Measurements from ENCODE around the gene ENTPD2.

ENTPD2 gene

GRCh38 chr9:137080260-137081122, 26.6 kb upstream of the ENTPD2 start:
- DNase-seq, result no peak

GRCh38 chr9:137079401-137079787, 25.5 kb upstream of the ENTPD2 start:
- peak; percentile 32 for DNase-seq

GRCh38 chr9:137078701-137079400, 25.0 kb upstream of the ENTPD2 start:
- DNase-seq, result peak; percentile 49

- DNase-seq, result peak; percentile 49
Measured at GRCh38 chr9:137077758-137078693, 24.2 kb upstream of the ENTPD2 start.

- no peak for DNase-seq
Measured at GRCh38 chr9:137077010-137077747, 23.3 kb upstream of the ENTPD2 start, which contains the start of gene UAP1L1. Gene UAP1L1 (plus strand): TSS chr9:137077517. CDS start chr9:137077533, 16 bp downstream.

GRCh38 chr9:137076636-137077009, 22.8 kb upstream of the ENTPD2 start:
- DNase-seq, result no peak

- no peak for DNase-seq
Measured at GRCh38 chr9:137075275-137075775, 21.5 kb upstream of the ENTPD2 start.

GRCh38 chr9:137074657-137075274, 20.9 kb upstream of the ENTPD2 start:
- DNase-seq, result no peak

- DNase-seq, result no peak
Measured at GRCh38 chr9:137073992-137074399, 20.1 kb upstream of the ENTPD2 start.

GRCh38 chr9:137071282-137071681, 17.4 kb upstream of the ENTPD2 start:
- DNase-seq, result no peak

- no peak for DNase-seq
Measured at GRCh38 chr9:137070906-137071275, 17.0 kb upstream of the ENTPD2 start.

- DNase-seq, result peak; percentile 83
Measured at GRCh38 chr9:137070201-137070905, 16.5 kb upstream of the ENTPD2 start, which contains the start of gene SAPCD2. Gene SAPCD2 (minus strand): TSS chr9:137070557. CDS start chr9:137070460, 97 bp downstream.

GRCh38 chr9:137069508-137070091, 15.7 kb upstream of the ENTPD2 start:
- DNase-seq, result peak; percentile 53

- DNase-seq, result no peak
Measured at GRCh38 chr9:137068539-137069507, 15.0 kb upstream of the ENTPD2 start.

- no peak for DNase-seq
Measured at GRCh38 chr9:137067860-137068538, 14.1 kb upstream of the ENTPD2 start.

GRCh38 chr9:137066096-137066861, 12.4 kb upstream of the ENTPD2 start:
- DNase-seq, result no peak

- no peak for DNase-seq
Measured at GRCh38 chr9:137065336-137065967, 11.6 kb upstream of the ENTPD2 start.
